22Rv1 (cell line): Measurements from ENCODE around the gene ASTN2.
A peak's percentile ranks its signal among the peaks of the same experiment; 100 is the strongest.

Experiments used
- H3K27ac ChIP-seq: fragments of 450-650 bp; 2 replicates; pipeline ENCODE4 v1.5.1; 2017
- CTCF ChIP-seq: fragments of 450-650 bp; IDR thresholded peaks from 2 replicates; pipeline ENCODE4 v1.5.1; 2017; ENCODE audit warnings: mild to moderate bottlenecking
- ZFX ChIP-seq: fragments of 450-650 bp; IDR thresholded peaks from 2 replicates; pipeline ENCODE4 v1.6.1; 2017; ENCODE audit warnings: antibody characterized with exemption, borderline replicate concordance

ASTN2 gene

DNA sequence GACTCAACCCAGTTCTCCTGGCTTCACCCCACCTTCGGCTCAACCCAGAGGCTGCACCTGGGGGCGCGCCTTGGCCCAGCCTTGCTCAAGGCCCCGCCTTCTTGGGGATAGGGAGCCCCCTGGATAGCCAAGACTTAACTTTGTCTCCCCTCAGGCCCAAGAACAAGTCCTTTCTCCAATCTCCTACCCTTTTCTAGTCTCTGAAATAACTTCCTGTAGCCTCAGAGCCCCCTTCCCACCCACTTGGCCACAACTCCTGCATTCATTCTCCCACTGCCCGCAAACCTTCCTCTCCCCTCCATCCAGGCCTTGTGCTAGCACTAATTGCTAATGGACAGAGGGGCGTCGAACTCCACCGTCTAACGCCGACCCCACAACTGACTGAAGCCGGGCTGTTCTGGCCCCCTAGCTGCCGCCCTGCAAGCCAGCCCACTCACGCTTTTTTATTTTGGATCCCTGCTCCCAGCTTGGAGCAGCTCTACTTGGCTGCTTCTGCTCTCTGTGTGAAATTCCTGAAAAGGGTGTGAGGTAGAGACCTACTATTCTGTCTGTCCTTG is 579 bp upstream of the ASTN2 start:
- no peak for TF ChIP-seq ZFX
- TF ChIP-seq CTCF = no peak
- no peak overlapping the region for H3K27ac ChIP-seq

GRCh38 chr9:117414220-117414905 is 494 bp downstream of the ASTN2 start:
- 0 out of 2 replicates have a peak, but pooled peaks have one; percentile 9 for TF ChIP-seq CTCF
- no peak for TF ChIP-seq ZFX
- H3K27ac ChIP-seq = no peak overlapping the region

GRCh38 chr9:117413346-117414219 is 1.3 kb downstream of the ASTN2 start:
- no peak for TF ChIP-seq CTCF
- no peak for TF ChIP-seq ZFX
- no peak overlapping the region for H3K27ac ChIP-seq

DNA sequence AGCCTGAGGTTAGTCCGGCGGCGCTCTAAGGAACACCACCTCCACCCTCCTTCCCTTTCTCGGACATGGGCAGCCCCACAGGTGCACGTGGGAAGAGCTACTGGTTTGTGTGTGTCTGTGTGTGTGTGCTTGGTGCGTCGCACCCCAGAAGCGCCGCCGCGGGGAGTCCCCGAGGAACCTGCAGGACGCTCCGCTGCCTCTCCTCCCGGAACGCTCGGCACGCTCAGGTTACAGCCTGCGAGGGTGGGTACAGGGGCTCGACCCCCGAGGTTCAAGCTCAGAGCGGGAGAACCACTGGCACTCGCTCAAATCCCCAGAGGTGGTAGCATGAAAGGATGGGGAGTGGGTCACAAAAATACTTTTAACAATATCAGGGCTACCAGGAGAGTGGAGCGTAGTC is 2.0 kb downstream of the ASTN2 start:
- TF ChIP-seq ZFX = no peak
- TF ChIP-seq CTCF = no peak
- H3K27ac ChIP-seq = no peak overlapping the region

DNA sequence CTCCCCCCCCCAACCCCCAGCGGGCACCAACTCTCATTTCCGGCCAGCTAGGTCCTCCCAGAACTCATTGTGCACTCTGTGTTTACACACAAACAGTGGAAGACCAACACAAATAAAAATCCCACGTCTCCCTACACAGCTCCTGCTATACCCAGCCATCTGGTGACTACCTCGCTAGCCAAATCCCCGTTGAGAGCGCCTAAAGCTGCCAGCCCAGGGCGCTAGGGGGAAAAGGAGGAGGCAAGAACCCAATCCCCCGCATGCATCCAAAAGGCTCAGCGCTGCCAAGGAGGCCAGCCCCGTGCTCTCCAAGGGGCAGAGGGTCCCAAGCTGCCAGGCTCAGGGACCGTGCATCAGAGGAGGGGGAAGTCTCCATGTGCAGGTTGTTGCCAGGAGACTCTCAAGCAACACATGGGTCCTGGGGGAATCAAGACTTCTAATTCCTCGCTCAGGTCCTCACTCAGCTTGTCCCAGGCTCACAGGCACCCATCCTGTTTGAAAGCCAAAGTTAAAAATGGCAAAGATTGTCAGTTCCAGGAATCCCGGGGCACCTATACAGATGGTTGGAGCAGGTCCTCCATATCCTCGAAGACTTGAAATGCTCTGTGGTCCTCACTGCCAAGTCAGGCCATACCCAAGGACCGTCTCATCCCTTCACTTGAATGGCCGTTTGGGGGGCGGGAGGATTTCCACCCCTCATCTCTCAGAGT is 2.7 kb downstream of the ASTN2 start:
- H3K27ac ChIP-seq = no peak overlapping the region
- TF ChIP-seq CTCF (no peak), ZFX (no peak)

DNA sequence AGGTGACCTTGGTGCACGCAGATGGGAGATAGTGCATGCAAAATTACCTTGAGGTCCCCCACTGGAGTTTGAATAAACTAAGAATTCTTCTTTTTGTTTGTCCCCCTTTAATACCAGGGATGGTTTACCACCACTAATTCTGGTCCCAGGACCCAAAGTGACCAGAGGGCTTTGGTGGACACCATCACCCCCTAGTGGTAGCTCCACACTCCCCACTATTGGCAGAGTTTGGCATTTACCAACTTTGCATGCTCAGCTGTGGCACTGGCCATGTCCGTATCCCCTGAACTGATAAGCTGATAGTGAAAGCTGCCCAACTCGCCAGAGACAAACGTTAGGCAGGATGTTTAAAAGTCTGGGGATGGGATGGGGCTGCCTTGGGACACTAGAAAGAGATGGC is 3.3 kb downstream of the ASTN2 start:
- H3K27ac ChIP-seq = no peak overlapping the region
- no peak for TF ChIP-seq ZFX
- TF ChIP-seq CTCF = peak; percentile 81
